SU-DHL-6 (cell line): Measurements from ENCODE around the gene MICAL3.

Source experiments
- H2AFZ ChIP-seq: fragments of 200-600 bp; sonication (generic); 2 replicates; pipeline ENCODE4 v1.6.1; 2014; ENCODE audit warnings: low read depth, mild to moderate bottlenecking, moderate library complexity, mixed read lengths, antibody characterized with exemption, low read length; ENCODE audit not compliant: severe bottlenecking
- H3F3A ChIP-seq: fragments of 200-600 bp; shearing (Covaris generic); 2 replicates; pipeline ENCODE4 v1.6.0; 2016; ENCODE audit warnings: antibody characterized with exemption, mild to moderate bottlenecking; ENCODE audit not compliant: insufficient read depth
- H3K27ac ChIP-seq: fragments of 200-600 bp; sonication (generic); 2 replicates; pipeline ENCODE4 v1.5.1; 2016; ENCODE audit warnings: low read depth, mild to moderate bottlenecking, low read length, moderate library complexity, mixed read lengths
- H3K27me3 ChIP-seq: fragments of 200-600 bp; sonication (generic), shearing (Covaris generic); 2 replicates; pipeline ENCODE4 v1.6.0; 2014; ENCODE audit warnings: mild to moderate bottlenecking, low read length
- H3K36me3 ChIP-seq: fragments of 200-600 bp; sonication (generic); 2 replicates; pipeline ENCODE4 v1.6.1; 2014; ENCODE audit warnings: mild to moderate bottlenecking, low read length, mixed read lengths
- H3K4me2 ChIP-seq: fragments of 300-600, 200-600 bp; shearing (Covaris generic), sonication (generic); 2 replicates; pipeline ENCODE4 v1.6.0; 2014; ENCODE audit warnings: low read length, low read depth, mild to moderate bottlenecking; ENCODE audit not compliant: poor library complexity, severe bottlenecking
- H3K4me3 ChIP-seq: fragments of 200-600 bp; sonication (generic); 2 replicates; pipeline ENCODE4 v1.5.1; 2014; ENCODE audit warnings: antibody characterized with exemption, low read length, mild to moderate bottlenecking, mixed read lengths; ENCODE audit not compliant: insufficient read depth, poor library complexity, severe bottlenecking
- H3K79me2 ChIP-seq: fragments of 200-600 bp; sonication (generic); 2 replicates; pipeline ENCODE4 v1.6.1; 2014; ENCODE audit warnings: mild to moderate bottlenecking, low read length, moderate library complexity; ENCODE audit not compliant: insufficient read depth
- H3K9ac ChIP-seq: fragments of 200-600 bp; sonication (generic); 2 replicates; pipeline ENCODE4 v1.7.0; 2014; ENCODE audit warnings: mild to moderate bottlenecking, low read length
- H3K9me2 ChIP-seq: fragments of 200-600 bp; sonication (generic); replicated peaks from 2 replicates; pipeline ENCODE4 v1.6.1; 2014; ENCODE audit warnings: low read length; ENCODE audit not compliant: insufficient read depth
- H3K9me3 ChIP-seq: fragments of 200-600 bp; sonication (generic); 2 replicates; pipeline ENCODE4 v1.6.1; 2014; ENCODE audit warnings: low read length, mixed read lengths; ENCODE audit not compliant: insufficient read depth
- H4K20me1 ChIP-seq: fragments of 200-600 bp; sonication (generic); 2 replicates; pipeline ENCODE4 v1.6.1; 2014; ENCODE audit warnings: low read depth, mild to moderate bottlenecking, antibody characterized with exemption, low read length, moderate library complexity, mixed read lengths
- EZH2phosphoT487 ChIP-seq: fragments of 200-600 bp; sonication (generic), shearing (Covaris generic); conservative IDR thresholded peaks from 2 replicates; pipeline ENCODE4 v1.6.1; 2018; ENCODE audit warnings: mild to moderate bottlenecking, antibody characterized with exemption, low read length, moderate library complexity, mixed read lengths
- TF ChIP-seq, protein P1 (sequence below): fragments of 200-600 bp; sonication (generic); IDR thresholded peaks from one replicate; pipeline ENCODE4 v1.5.1; 2017; ENCODE audit warnings: antibody characterized with exemption, mild to moderate bottlenecking, low read length, moderate library complexity; ENCODE audit not compliant: insufficient read depth, poor library complexity, severe bottlenecking

Gene MICAL3

DNA sequence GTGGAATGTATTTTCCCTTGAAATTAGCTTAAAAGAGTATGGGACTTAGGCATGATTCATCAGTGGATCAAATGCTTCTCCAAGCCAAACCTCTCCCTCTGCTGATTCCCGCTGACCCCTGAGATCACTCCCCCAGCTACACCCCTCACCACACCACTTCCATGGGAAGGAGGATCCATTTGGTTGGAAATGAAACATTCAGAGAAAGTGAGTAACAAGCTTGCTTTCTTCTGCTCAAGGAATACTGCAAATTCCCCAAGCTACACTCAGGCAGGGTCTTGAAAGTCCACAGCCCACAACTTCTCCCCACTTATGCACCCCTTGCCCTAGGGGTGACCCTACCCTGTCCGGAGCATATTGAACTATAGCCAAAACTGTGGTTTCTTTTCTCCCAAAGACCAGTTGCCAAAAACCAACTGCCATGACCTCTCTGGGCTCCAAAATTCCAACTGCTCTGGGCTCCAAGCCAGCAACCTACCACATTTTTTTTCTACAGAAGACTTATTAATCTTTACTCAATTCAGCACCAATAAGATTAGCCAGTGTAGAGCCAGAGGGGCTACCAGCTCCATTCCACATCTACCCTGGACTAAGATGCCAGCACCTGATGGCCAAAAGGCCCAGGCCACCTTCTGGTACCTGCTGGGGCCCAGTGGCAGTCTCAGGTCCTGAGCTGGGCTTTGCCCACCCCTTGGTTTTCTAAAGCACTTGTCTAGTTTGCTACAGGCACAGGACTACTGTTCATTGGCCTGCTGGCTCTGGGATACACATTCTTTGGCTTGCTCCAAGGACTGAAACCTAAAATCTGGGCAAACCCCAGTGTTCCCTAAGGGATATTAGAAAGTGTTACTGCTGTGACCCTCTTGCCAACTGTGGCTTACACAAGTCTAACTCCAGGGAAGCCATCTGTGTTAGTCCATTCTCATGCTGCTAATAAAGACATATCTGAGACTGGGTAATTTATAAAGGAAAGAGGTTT, 101.1 kb downstream of the MICAL3 start:
- Histone ChIP-seq H3K36me3 (no peaks in the 10 kb centered on the region), H3K9me3 (no peaks in the 10 kb centered on the region), H3K9ac (no peak overlapping the region), H3K4me2 (no peak overlapping the region), H3K9me2 (no peaks in the 10 kb centered on the region), H3K79me2 (peaks cover 94% of the 10 kb centered on the region), H3K4me3 (no peak overlapping the region), H4K20me1 (no peaks in the 10 kb centered on the region), H3K27ac (no peak overlapping the region), H3F3A (no peaks in the 10 kb centered on the region), H2AFZ (no peak overlapping the region), H3K27me3 (no peaks in the 10 kb centered on the region)
- no peak for TF ChIP-seq EZH2phosphoT487
- TF ChIP-seq, protein P1, sequence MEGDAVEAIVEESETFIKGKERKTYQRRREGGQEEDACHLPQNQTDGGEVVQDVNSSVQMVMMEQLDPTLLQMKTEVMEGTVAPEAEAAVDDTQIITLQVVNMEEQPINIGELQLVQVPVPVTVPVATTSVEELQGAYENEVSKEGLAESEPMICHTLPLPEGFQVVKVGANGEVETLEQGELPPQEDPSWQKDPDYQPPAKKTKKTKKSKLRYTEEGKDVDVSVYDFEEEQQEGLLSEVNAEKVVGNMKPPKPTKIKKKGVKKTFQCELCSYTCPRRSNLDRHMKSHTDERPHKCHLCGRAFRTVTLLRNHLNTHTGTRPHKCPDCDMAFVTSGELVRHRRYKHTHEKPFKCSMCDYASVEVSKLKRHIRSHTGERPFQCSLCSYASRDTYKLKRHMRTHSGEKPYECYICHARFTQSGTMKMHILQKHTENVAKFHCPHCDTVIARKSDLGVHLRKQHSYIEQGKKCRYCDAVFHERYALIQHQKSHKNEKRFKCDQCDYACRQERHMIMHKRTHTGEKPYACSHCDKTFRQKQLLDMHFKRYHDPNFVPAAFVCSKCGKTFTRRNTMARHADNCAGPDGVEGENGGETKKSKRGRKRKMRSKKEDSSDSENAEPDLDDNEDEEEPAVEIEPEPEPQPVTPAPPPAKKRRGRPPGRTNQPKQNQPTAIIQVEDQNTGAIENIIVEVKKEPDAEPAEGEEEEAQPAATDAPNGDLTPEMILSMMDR: no peak

DNA sequence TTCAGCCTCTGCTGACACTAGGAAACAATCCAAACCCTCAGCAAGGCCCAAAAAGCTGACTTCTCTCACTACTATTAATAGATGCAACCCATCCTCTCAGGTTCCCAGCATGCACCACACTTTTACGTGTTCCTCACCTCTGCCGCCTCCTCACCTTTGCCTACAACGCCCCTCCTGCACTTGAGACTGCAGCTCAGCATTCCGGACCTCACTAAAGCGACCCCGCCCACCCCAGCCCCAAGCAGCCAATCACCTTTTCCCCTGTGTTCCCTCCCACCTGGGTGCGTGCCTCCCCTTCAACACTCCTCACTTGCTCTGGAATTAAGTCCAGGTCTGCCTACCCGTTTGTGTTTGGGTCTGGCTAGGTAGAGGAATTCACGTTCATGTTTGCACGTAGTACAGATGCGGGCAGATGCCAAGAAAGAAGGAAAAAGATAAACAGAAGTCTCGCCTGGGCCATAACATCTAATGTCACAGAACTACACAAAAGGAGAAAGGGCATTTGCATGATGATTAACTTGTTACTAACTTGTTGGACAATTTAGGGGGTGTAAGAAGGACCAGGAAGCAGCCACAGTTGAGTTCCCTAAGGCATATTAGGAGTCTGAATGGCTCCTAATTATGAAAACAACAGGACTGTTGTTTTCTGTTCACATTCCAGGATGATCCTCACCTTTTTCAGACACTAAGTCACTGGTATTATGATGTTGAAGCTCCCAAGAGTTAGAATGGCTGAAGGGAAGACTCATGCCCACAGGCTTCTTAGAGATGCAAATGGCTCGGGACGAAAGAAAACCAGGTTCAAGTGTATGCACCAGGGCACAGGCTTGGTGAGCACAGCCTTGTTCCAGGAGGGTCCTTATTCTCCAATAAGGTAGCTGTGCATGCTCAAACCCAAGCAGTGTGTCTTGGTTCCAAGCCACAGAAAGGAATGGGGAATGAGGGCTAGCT, 102.2 kb downstream of the MICAL3 start:
- Histone ChIP-seq H4K20me1 (no peaks in the 10 kb centered on the region), H3K27ac (no peak overlapping the region)

DNA sequence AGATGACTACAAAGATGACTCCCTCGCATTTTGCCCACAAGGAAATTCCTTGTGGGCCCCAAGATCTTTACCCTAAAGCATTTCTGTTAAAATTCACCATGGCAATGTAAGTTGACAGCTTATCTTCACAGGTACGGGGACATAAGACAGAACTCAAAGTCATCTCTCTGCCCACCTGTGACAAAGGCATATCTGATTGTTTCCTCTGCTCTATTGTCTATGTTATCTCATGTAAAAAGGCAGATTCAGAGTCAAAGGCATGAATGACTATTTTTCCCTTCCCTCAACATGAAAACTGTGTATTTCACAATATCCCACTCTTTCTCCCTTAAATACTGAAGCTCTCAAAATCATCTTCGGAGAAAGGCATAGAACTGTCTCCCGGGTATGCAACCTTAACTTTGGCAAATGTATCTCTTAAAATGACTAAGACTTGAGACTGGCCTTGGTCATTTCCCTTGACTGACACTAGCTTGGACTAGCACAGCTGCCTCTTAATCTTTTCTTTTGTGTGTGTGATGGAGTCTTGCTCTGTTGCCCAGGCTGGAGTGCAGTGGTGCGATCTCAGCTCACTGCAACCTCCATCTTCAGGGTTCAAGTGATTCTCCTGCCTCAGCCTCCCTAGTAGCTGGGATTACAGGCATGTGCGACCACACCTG, 103.2 kb downstream of the MICAL3 start:
- Histone ChIP-seq H3K9me2 (no peaks in the 10 kb centered on the region), H3F3A (no peaks in the 10 kb centered on the region), H2AFZ (no peak overlapping the region), H3K36me3 (no peaks in the 10 kb centered on the region), H3K9ac (no peak overlapping the region), H3K27me3 (no peaks in the 10 kb centered on the region), H3K27ac (no peak overlapping the region), H3K4me3 (no peak overlapping the region), H4K20me1 (no peaks in the 10 kb centered on the region), H3K79me2 (peaks cover 97% of the 10 kb centered on the region), H3K9me3 (no peaks in the 10 kb centered on the region), H3K4me2 (no peak overlapping the region)
- no peak for TF ChIP-seq EZH2phosphoT487
- TF ChIP-seq, protein P1: no peak

More for the DNA sequence above, 102.2 kb downstream of the MICAL3 start:
- no peak for TF ChIP-seq EZH2phosphoT487
- TF ChIP-seq, protein P1: no peak
- H3K36me3 ChIP-seq: no peaks in the 10 kb centered on the region
- H3K9ac ChIP-seq: no peak overlapping the region
- H3K4me3 ChIP-seq: no peak overlapping the region
- no peaks in the 10 kb centered on the region for H3F3A ChIP-seq
- H3K9me2 ChIP-seq: no peaks in the 10 kb centered on the region
- H2AFZ ChIP-seq: no peak overlapping the region
- peaks cover 97% of the 10 kb centered on the region for H3K79me2 ChIP-seq
- no peak overlapping the region for H3K4me2 ChIP-seq
- H3K27me3 ChIP-seq: no peaks in the 10 kb centered on the region
- H3K9me3 ChIP-seq: no peaks in the 10 kb centered on the region
